NOMO-1 (cell line): ENCODE measurements around the gene PIPOX.
"Not testable (repeated sequence)": the region's sequence is repeated elsewhere in the genome, so short reads cannot be mapped to it uniquely, and the experiment has no call there.

Experiments
- DNase-seq, 2 experiments: peaks; one replicate each; lab custom pipeline; 2025; ENCODE audit not compliant: unreplicated experiment in 2 of 2; lab: John Stamatoyannopoulos, UW

Gene PIPOX

DNA sequence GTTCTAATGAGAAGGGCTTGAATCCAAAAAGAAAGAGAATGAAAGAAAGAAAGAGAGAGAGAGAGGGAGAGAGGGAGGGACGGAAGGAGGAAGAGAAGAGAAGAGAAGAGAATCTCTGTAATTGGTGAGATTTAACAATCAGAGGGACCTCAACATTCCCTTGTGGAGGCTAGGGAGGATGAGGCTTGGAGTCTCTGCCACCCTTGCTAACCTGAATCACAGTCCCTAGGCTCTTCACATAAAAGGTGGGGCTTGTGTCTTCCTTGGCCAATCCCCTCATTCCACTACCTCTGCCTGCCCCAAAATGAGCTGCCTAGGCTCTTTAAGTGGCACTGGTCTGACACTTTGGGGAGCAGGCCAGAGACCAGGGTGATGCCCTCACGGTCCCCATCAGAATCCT lies 30.1 kb downstream of the PIPOX start:
- no peak for DNase-seq

DNA sequence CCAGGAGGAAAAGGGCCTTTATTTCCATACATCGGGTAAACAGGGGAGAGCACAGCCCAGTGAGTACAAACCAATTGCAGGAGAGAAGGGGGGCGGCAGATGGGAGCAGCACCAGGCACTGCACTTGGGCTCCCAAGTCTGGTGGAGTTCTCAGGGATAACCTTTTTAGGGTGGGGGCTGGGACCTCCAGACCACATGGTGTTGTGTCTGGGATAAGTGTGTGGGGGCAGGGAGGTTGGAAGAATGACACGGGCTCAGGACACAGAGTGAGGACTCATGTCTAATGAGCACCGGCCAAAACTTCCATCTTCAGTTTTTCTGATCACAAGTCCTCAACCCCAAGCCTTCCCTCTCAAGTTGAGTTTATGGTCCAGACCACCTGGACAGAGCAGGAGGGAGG lies 30.6 kb downstream of the PIPOX start:
- no peak for DNase-seq

DNA sequence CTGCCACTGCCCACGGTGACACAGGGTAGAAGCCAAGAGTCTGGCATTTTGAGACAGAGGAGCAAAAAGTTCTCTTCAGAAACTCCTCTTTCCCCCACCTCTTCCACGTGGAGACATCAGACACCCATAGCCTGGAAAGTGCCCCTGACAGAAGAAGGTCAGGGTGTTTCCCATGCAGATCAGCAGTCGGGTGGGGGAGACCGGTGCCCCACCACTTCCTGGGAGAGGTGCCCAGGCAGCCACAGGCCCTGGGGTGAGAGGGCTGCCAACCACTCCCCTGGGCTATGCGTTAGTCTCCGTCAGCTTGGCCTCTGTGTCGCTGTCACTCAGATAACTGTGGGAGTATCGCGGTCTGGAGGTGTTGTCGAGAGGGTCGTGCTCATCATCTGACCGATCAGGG lies 31.5 kb downstream of the PIPOX start:
- DNase-seq, result no peak

DNA sequence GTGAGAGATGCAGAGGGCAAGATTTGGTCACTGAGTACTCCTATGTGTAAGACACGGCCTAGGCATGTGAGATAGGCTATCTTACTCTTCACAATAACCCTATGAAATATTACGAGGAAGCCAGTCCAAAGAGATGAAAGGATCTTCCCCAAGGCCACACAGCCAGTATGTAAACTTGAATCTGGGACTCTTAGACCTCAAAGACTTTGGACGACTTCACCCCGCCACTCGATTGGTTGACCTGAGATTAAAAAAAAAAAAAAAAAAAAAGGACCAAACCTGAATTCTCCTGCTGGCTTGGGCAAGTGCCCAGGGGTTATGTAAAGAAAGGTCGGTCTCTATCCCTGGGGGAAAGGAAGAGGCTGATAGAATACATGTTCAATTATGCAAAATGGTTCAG lies 33.1 kb downstream of the PIPOX start:
- DNase-seq, result no peak

DNA sequence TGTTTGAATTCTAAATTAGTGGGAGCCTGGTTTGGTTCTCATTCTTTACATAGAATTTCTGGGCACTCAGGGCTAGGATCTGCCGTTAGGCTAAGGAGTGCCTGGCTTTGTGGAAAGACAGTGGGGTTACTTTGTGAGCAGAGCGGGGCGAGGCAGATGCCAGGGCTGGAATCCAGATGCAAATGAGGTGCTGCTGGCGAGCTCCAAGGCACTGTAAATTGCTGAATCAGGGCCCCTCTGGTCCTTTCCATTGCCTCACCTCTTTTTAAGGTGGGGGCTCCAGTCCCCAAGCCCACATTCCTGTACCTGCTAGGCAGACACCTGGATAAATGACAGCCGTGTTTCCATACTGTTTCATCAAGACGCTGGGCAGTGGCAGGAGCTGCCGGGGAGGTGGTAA lies 33.8 kb downstream of the PIPOX start:
- DNase-seq, result no peak

DNA sequence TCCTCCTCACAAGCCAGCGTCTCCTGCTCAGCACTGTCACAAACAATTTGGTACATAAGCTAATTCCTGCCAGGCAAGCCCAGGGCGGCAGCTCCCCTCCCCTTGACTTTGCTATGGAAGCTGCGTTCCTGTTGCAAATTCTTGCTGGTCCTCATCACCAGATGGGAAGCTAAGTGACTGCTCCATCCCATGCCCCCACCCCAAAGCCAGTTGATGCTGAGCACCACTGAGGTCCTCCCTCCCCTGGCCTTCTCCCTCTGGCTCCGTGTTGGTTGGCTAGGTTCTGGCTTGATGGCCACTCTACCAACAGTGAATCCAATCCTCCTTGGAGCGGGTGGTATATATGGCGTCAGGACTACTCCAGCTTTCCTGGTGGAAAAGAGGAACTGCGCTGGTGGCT lies 34.4 kb downstream of the PIPOX start:
- no peak for DNase-seq

DNA sequence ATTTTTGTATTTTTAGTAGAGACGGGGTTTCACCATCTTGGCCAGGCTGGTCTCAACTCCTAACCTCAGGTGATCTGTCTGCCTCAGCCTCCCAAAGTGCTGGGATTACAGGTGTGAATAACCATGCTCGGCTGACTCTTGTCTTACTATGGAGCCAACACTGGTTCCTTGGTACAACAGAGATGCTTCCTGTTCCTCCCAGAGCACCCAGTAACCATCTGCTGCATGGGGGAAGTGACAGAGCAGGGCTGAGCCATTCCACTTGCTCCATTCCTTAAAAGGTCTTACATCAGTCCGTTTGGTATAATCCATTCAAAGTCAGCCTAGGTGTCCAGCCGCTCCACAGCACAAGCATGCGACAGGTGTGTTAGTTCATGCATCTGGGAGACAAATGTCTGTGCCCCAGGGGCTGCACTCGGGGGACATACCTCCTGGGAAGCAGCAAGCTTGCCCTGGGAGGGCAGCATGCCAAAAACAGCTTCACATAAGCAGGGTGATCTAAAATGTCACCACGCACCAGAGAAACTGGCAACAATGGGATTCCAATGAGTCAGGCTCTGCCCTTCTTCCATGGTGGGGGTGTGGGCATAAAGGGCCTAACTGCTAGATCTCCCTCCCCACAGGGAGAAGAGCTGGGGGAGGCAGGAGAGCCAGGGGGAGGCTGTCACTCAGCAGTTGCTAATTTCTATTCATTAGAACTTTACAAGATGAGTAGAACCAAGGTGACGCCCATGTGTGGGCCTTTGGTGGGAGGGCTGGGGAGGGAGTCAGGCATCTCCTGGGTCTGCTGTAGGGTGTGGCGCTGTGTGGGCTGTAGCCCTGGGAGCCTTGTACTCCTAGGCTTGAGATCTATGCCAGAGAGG lies 35.5 kb downstream of the PIPOX start:
- DNase-seq, result no peak

DNA sequence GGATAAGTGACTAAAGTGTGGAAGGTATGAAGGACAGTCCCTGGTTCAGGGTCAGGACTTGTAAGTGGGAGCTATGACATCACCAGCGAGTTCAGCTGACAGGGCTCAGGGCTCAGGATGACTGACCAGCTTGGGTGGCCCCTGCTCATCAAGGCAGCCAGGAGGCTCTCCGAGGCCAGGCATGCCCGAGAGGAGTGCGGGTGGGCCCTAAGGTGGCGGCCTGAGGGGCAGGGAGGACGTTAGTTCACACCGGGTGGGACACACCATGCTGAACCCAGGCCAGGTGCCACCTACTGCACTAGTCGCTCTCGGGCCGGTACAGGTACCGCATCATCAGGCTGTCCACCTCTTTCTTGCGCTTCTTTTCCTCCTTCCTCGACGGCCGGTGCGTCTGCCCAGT lies 36.5 kb downstream of the PIPOX start:
- DNase-seq, result no peak

DNA sequence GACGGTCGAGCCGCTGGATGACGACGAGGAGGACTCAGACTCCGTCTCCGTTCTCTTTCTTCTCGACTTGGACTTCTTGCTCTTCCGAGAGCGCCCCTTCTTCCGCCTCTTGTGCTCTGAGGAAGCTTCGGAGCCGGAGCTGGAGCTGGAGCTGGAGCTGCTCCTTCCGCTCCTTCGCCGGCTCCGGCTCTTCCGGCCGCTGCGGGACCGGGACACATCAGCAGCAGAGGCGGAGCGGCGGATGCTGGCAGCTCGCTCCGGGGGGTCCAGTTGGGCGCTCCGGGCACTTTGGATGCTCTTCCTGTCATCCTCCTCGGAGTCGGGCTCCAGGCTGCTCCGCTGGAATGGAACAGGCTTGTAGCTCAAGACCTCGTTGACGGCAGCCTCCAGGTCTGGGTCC lies 36.9 kb downstream of the PIPOX start:
- no peak for DNase-seq

DNA sequence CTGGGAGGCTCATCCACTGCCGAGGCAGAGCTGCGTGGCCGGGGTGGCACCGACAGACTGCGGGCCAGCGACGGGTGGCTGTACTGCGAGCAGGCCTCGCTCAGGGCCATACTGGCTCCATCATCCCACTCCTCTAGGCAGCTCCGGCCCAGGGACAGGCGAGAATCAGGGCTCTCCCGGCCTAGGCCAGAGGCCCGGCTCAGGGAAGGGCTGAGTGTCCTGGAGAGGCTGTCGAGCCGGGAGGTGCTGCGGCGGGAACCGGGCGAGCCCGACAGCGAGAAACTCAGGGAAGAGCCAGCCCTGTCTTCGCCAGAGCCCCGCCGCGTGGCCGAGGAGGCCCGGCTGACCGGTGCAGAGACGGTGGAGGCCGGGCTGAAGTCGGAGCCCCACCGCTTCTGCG lies 37.4 kb downstream of the PIPOX start:
- DNase-seq, result no peak

DNA sequence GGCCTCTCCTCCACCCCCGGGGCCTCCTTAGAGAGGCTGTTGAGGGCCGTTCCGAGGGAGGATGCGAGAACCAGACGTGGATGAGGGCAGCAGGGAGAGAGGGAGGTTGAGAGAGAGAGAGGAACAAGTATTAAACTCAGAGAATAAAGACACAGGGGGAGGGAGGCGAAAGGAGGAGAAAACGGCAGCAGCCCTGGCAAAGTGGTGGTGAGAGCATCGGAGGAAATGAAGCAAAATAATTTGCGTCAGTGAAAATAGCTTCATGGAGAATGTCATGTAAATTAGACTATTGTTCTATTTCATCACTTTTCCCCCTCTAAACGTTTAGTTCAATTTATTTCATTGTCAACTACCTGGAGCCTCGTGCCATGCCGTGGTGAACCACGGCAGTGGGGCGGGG lies 38.0 kb downstream of the PIPOX start:
- no peak for DNase-seq

DNA sequence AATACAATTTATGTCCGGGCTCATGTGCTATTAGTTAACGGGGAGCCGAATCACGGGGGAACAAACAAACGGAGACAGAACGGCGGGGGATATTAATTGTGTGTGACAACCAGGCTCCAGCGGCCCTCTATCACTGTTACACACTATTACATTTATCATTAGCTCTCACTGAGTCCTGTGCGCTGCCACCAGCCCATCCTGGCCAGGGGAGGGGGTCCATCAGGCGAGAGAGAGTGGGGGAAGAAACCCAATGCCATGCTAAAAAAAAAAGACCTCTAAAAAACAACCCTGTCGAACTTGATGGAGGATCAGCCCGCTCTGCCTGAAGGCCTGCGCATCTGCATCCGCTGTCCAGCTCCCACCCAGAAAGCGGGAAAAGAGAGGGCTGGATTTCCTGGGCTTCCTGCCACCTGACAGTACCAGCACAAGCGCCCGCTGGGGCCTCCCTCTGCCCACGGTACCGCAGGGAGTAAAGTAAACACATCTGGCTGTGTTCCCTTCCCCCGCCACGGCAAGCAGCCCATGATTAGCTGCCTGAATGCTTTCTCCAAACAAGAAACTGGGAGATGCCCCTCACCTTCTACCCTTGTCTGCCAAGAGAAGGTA lies 41.7 kb downstream of the PIPOX start:
- no peak for DNase-seq

DNA sequence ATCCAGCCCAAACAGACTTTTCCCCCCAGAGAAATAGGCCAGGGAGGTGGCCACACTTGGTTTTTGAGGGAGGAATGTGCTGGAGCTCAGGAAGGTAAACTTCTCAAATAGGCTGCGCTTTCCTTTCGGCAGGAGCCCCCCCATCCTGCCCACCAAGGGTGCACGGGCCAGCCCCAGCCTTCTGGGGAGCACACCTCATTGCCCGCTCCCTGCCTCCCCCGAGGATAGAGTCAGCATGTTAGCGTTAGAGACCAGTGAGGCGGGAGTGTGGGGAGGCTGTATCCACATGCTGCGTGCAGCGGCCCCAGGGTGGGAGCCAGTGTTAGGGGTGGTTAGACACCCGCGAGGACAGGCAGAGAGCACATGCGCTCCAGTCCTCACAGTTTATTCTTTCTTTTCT lies 42.3 kb downstream of the PIPOX start:
- DNase-seq, result no peak

DNA sequence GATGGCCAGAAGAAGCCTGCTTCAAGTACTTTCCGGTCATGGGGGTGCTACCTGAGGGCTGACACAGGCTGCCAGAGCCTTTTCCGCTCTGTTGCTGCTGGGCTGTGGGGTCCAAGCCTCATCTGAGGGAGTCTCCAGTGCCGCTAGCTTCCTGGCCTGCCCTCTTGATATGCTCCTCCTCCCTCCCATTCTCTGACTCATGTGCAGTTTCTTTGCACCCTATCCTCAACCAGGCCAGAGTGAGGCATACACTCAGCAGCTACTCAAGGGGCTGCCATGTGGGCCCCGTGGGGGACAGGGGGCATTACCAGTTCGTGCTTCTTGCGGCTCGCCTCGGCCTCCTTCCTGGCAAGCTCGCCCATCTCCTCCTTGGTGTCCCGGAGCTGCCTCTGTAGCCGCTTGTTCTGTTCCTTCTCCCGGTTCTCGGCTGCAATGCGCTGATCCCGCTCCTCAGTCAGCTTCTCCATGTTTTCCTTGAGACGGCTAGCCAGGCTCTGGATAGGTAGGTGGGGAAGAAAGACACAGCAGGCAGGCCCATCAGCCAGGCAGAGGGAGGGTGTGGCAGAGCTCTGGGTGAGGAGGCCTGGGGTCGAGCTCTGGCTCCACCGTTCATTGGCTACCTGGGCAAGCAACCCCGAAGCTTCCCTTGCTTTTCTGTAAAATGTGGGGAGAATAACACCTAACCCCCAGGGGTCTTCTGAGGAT lies 43.8 kb downstream of the PIPOX start:
- no peak for DNase-seq

DNA sequence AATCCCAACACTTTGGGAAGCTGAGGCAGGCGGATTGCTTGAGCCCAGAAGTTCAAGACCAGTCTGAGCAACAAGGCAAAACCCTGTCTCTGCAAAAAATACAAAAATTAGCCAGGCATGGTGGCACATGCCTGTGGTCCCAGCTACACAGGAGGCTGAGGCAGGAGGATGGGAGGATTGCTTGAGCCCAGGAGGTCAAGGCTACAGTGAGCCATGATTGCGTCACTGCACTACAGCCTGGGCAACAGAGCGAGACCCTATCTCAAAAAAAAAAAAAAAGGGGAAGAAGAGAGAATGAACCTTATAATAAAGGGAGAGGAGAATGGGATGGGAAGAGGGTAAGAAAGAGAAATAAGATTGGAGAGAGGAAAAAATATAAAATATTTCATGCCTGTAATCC lies 45.8 kb downstream of the PIPOX start:
- DNase-seq, result not testable (repeated sequence)

DNA sequence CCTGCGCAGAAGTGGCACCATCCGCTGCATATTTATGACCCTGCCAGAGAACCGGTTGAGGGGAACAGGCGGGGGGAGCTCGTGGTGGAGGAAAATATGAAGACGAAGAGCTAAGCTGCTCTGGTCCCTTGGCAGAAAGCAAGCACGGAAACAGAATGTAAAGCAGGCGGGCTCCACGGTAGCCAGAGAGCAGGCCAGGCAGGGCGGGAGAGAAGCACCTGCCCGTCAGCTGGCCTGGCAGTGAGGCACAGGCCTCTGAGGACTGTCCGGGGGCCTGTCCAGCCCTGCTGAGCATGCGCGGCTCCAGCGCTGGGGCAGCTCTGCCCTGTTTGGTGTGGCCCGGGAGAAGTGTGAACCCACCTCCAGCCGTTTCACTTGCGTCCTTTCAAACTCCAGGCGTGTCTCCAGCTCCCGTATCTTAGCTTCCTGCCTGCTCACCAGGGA lies 46.7 kb downstream of the PIPOX start:
- no peak for DNase-seq

DNA sequence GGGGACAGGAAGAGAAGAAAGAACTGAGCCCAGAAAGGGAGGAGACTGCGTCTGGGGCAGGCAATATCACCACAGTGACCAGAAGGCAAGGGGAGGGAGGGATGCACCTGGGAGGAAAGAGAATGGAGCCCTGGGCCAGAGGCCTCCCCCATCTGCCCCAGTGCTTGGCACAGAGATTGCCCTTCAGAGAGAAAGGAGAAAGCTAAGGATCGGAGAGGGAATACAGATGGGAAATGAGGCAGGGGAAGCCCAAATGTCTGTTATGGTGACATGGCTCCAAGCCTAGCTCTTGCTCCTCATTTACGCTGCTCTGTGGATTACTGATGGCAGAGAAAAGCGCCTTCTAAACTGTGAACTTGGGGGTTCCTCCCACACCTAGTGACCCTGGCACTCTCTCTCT lies 47.2 kb downstream of the PIPOX start:
- no peak for DNase-seq

DNA sequence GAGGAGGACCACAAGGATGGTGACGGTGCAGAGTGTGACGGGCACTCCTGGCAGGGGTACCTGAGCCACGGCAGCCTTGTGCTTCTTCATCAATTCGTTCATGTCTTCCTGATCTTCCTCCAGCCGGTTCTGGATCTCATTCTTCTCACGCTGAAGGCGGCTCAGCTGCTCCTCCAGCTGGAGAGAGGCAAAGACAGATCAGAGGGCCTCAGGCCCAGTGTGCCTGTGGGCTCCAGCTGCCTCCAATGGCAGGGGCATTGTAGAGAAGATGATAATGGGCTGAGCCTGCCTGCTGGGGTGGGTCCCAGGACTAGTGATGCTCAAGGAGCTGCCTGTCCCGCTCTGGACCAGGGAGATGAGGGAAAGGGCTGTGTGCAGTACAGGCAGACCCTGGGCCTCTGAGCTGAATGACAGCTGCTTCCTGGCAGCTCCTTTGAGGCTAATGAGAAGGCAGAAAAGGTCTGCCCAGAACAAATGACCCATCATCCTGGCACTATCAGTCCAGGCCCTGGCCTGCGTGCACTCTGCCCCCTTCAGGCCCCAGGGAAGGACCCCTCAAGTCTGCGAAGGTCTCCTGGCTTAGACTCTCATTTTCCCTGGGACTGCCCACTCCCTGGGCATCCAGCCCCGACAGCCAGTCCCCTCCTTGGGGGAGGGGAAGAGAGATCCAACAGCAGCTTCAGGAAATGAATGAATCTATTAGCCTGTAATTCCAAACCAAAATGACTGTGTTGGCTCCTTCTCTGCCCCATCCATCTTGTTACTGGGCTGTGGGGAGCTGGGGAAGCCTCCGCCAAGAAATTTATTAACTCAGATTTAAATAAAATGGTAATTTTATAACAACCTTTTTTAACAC lies 48.0 kb downstream of the PIPOX start:
- no peak for DNase-seq

DNA sequence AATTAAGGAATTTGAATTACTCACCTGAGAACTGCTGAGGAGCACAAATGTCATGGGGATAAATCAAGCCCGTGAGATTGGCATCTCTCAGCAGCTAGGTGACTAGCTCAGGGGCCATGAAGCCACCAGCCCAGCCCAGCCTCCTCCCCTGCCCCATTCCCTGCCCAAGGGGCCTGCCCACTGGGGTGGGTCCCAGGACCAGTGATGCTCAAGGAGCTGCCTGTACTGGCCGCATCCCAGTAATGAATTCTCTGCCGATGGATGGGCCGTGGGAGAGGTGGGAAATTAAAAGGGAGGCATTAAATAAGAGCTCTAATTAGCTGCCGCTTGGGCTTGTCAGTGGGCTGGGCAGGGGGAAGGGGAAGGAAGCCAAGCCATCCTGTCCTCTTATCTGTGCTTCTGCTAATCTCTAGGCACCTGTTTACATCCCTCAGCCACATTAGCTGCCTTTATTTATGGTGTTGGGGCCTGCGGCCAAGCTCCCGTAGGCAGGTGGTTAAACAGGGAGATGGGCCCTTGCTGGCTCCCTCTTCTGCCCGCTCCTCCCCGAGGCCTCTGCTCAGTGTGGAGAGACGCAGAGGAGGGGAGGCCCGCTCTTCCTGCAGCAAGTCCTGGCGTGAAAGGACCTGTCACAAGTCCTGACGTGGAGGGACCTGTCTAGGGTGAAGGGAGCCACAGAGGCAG lies 48.8 kb downstream of the PIPOX start:
- no peak for DNase-seq

DNA sequence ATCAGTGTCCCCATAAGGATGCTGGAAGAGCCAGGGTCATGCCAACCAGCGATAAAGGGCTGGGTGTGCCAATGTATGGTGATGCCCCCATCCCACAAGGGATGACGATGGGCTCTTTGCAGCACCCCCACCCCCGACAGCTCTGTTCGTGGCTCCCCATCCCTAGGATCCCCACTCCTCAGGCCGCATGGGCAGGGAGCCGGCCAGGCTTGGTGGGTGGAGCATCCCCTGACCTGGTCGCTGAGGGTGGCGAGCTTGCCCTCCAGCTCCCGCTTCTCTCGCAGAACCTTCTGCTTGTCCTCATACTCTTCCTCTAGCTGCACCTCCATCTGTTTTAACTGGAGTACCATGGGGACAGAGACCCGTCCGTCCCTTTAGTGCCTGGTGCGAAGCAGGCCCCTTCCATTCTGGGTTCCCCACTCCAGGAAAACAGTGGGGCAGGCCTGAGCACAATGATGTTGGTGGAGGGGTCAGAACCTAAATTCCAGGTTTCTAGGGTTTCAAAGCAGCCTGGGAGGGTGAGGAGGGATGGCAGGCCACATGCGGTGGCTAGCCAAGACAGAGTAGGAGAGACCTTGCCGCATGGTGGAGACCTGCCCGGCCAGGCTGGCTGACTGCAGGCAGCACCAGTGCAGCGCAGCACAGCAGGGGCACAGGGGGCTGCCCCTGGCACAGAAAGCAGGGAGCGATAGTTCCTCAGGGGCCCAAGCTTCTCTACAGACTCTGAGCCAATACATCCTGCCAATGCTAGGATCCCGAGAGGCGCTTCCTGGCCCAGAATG lies 50.3 kb downstream of the PIPOX start:
- no peak for DNase-seq
